ENCODE measurements around the gene ADAP2.

DNA sequence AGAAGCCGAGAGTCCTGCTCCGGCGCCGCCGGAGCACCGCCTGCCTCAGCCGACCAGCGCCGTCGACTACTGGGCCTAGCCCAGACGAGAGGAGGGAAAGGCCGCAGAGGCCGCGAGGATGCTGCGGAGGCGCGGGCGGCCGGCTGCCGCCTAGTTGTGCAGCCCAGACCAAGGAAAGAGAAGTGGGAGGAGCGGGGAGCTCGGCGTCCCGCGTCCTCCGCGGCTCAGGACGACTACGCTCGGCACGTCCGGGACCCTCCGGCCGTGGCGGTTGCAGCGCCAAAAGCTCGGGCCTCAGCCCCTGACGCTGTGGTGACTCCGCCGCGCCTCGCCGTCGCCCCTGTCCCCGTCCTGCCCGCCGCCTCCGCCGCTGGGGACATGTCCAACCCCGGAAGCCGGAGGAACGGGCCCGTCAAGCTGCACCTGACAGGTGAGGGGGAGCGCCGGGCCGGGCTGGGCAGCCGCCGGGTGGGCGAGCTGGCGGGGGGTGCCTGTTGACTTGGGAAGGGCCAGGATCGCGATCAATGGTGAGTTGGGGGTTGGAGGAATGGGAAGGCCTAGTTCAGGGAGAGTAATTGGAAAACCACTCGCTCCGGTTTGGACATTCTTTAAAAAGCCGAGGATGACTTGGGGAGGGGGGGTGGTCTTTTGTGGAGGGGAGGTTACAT, 86.8 kb downstream of the ADAP2 start:
- 0 out of 2 replicates have a peak, but pooled peaks have one; percentile 37 for TF ChIP-seq HDGF (IDR thresholded peaks at IDR 0.05; ENCODE audit: borderline replicate concordance)
- TF ChIP-seq TARDBP (IDR thresholded peaks at IDR 0.05): no peak
- TF ChIP-seq, protein P1, sequence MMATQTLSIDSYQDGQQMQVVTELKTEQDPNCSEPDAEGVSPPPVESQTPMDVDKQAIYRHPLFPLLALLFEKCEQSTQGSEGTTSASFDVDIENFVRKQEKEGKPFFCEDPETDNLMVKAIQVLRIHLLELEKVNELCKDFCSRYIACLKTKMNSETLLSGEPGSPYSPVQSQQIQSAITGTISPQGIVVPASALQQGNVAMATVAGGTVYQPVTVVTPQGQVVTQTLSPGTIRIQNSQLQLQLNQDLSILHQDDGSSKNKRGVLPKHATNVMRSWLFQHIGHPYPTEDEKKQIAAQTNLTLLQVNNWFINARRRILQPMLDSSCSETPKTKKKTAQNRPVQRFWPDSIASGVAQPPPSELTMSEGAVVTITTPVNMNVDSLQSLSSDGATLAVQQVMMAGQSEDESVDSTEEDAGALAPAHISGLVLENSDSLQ (IDR thresholded peaks at IDR 0.05): peak; percentile 15; the same call in 1 of the 2 replicates
- no peak for TF ChIP-seq SP1 (IDR thresholded peaks at IDR 0.05)
- no peak for TF ChIP-seq NFRKB (IDR thresholded peaks at IDR 0.05)
- TF ChIP-seq FOXM1 (IDR thresholded peaks at IDR 0.05; ENCODE audit: borderline replicate concordance): no peak

Measured in HEK293T (cell line).